Body of pancreas (tissue), 4 donors: ENCODE results near the gene WRAP73. TPM values are rescaled to one million over a fixed set of nuclear protein-coding genes. Genes with fewer than 3 reads are reported as not detected.

ENCODE experiments used
- ATAC-seq: fragments of 150-250 bp; one replicate; pipeline ENCODE4 v1.9.1; 2016
- DNase-seq, 4 donors: peaks; one replicate each; pipeline ENCODE4 v3.0.0-alpha.2; 2019
- H3K27ac ChIP-seq, 4 donors: fragments of 200-600 bp; sonication (generic); 1 replicate in 3 of 4; 2 replicates in 1 of 4; pipeline versions ENCODE4 v1.5.1 to v1.6.1; 2016 to 2019; ENCODE audit warnings: mild to moderate bottlenecking in 1 of 4, mixed read lengths in 1 of 4, moderate library complexity in 1 of 4
- H3K27me3 ChIP-seq, 2 donors: fragments of 200-600 bp; sonication (generic); one replicate each; pipeline ENCODE4 v1.6.0; 2016; ENCODE audit warnings: mild to moderate bottlenecking in 1 of 2
- H3K36me3 ChIP-seq, 2 donors: fragments of 200-600 bp; sonication (generic); replicated peaks in 1 of 2; 2 replicates each; pipeline ENCODE4 v1.5.1; 2016; ENCODE audit warnings: low read depth in 2 of 2; ENCODE audit not compliant: insufficient read depth in 1 of 2
- H3K4me1 ChIP-seq: fragments of 200-600 bp; sonication (generic); one replicate; pipeline ENCODE4 v1.6.0; 2016
- H3K4me3 ChIP-seq, 2 donors: fragments of 200-600 bp; sonication (generic); 1 replicate in 1 of 2; 2 replicates in 1 of 2; pipeline ENCODE4 v1.5.1; 2016 to 2019
- H3K9me3 ChIP-seq, 3 donors: fragments of 200-600 bp; sonication (generic); 1 replicate in 2 of 3; 2 replicates in 1 of 3; pipeline ENCODE4 v1.5.1; 2016
- CTCF ChIP-seq, 7 experiments: fragments of 450-650 bp in 4 of 7; fragments of 200-600 bp in 3 of 7; sonication (generic) in 3 of 7; IDR thresholded peaks; one replicate each; pipeline ENCODE4 v1.5.1; 2016 to 2019; ENCODE audit warnings: antibody characterized with exemption in 7 of 7
- POLR2A ChIP-seq, 3 donors: fragments of 450-650 bp; IDR thresholded peaks; one replicate each; pipeline ENCODE4 v1.6.1; 2016; ENCODE audit warnings: antibody characterized with exemption in 3 of 3, mild to moderate bottlenecking in 2 of 3
- WGBS, 2 donors: methylation state at CpG; one replicate each; pipeline ENCODE4 v1.1.5; 2017; 5-methylcytosine and 5-hydroxymethylcytosine counted together
- intact Hi-C: fragments of 100-400 bp; cut with DNase I; formaldehyde crosslinking; loops from one replicate; pipeline ENCODE4 v1.15.1; 2023
- total RNA-seq, 2 donors: library from RNA; depleted of rRNA; stranded (reverse); fragments of >200 nt; gene quantifications; one replicate each; pipeline ENCODE4 v1.1.0, GENCODE V29; 2016

Gene WRAP73
- total RNA-seq, 2 donors from 2014 or later: 7.8 to 35.6 TPM

GRCh38 chr1:3697104-3697503 is 47.2 kb upstream of the WRAP73 start:
- no peaks in the 10 kb centered on the region for H3K36me3 ChIP-seq
- ATAC-seq (no peak), DNase-seq (no peak)
- no peak overlapping the region for H3K27ac ChIP-seq
- H3K9me3 ChIP-seq: no peaks in the 10 kb centered on the region
- no peaks in the 10 kb centered on the region for H3K27me3 ChIP-seq
- WGBS, 2 donors: 81 to 92% methylated on average over 20 of the region's 22 CpGs
- intact Hi-C loops: no loop called here
- peaks cover 9% of the 10 kb centered on the region for H3K4me1 ChIP-seq
- TF ChIP-seq POLR2A (IDR thresholded peaks at IDR 0.05) (no peak), CTCF (IDR thresholded peaks at IDR 0.05) (no peak)
- no peak overlapping the region for H3K4me3 ChIP-seq

GRCh38 chr1:3696689-3697088 is 46.8 kb upstream of the WRAP73 start:
- 85 to 87% methylated on average over 6 to 9 of the region's 9 CpGs for WGBS, 2 donors

GRCh38 chr1:3695326-3696217 is 45.7 kb upstream of the WRAP73 start:
- H3K36me3 ChIP-seq: no peaks in the 10 kb centered on the region
- WGBS, 2 donors: 31 to 33% methylated on average over 15 to 33 of the region's 33 CpGs

More at GRCh38 chr1:3696689-3697088, 46.8 kb upstream of the WRAP73 start:
- DNase-seq (no peak), ATAC-seq (no peak)
- H3K27me3 ChIP-seq: no peaks in the 10 kb centered on the region
- no peak overlapping the region for H3K4me3 ChIP-seq
- H3K36me3 ChIP-seq: no peaks in the 10 kb centered on the region
- peaks cover 9% of the 10 kb centered on the region for H3K4me1 ChIP-seq
- TF ChIP-seq CTCF (IDR thresholded peaks at IDR 0.05) (no peak), POLR2A (IDR thresholded peaks at IDR 0.05) (no peak)
- no peaks in the 10 kb centered on the region for H3K9me3 ChIP-seq
- intact Hi-C loops: no loop called here
- H3K27ac ChIP-seq: no peak overlapping the region

GRCh38 chr1:3693321-3693720 is 43.4 kb upstream of the WRAP73 start:
- Histone ChIP-seq H3K27me3 (no peaks in the 10 kb centered on the region), H3K36me3 (no peaks in the 10 kb centered on the region), H3K4me3 (no peak overlapping the region), H3K4me1 (peaks cover 9% of the 10 kb centered on the region), H3K9me3 (no peaks in the 10 kb centered on the region), H3K27ac (no peak overlapping the region)
- WGBS, 2 donors: 82 to 94% methylated on average over 6 to 8 of the region's 11 CpGs
- TF ChIP-seq POLR2A (IDR thresholded peaks at IDR 0.05): no peak
- no peak for TF ChIP-seq CTCF (IDR thresholded peaks at IDR 0.05)
- ATAC-seq: no peak
- DNase-seq: no peak
- intact Hi-C loops: no loop called here

More at GRCh38 chr1:3695326-3696217, 45.7 kb upstream of the WRAP73 start:
- H3K27ac ChIP-seq: no peak overlapping the region
- H3K27me3 ChIP-seq: no peaks in the 10 kb centered on the region
- no peaks in the 10 kb centered on the region for H3K9me3 ChIP-seq
- H3K4me3 ChIP-seq: no peak overlapping the region
- DNase-seq (peak; percentile 47 to 68 (median 58)), ATAC-seq (peak; percentile 81)
- TF ChIP-seq POLR2A (IDR thresholded peaks at IDR 0.05) (no peak), CTCF (IDR thresholded peaks at IDR 0.05) (peak; percentile 69 to 81 (median 74))
- intact Hi-C loops: no loop called here
- H3K4me1 ChIP-seq: peaks cover 9% of the 10 kb centered on the region
